Testis (tissue), 3 donors: ENCODE measurements around the gene RNU1-1. TPM values are rescaled to one million over a fixed set of nuclear protein-coding genes. Genes with fewer than 3 reads are reported as not detected.
A peak's percentile ranks its signal among the peaks of the same experiment; 100 is the strongest.
"Not testable (repeated sequence)": the region's sequence is repeated elsewhere in the genome, so short reads cannot be mapped to it uniquely, and the experiment has no call there.

Experiments used
- DNase-seq: peaks from one replicate; pipeline ENCODE4 v3.0.0-alpha.2; 2019
- H3K27ac ChIP-seq, 2 donors: fragments of 200-600 bp; sonication (generic); one replicate each; pipeline ENCODE4 v1.5.1; 2019
- H3K27me3 ChIP-seq: fragments of 200-600 bp; sonication (generic); one replicate; pipeline ENCODE4 v1.5.1; 2019
- H3K36me3 ChIP-seq: fragments of 200-600 bp; sonication (generic); one replicate; pipeline ENCODE4 v1.5.1; 2017; ENCODE audit warnings: low read depth; ENCODE audit errors: missing control alignments
- H3K4me1 ChIP-seq: fragments of 200-600 bp; sonication (generic); one replicate; pipeline ENCODE4 v1.5.1; 2019
- H3K4me3 ChIP-seq, 2 donors: fragments of 200-600 bp; sonication (generic); one replicate each; pipeline ENCODE4 v1.5.1; 2017 to 2019
- H3K9me3 ChIP-seq: fragments of 200-600 bp; sonication (generic); one replicate; pipeline ENCODE4 v1.5.1; 2017
- POLR2A ChIP-seq: fragments of 450-650 bp; IDR thresholded peaks from one replicate; pipeline ENCODE4 v1.6.1; 2017; ENCODE audit warnings: antibody characterized with exemption, mild to moderate bottlenecking, moderate library complexity
- WGBS, 2 donors: methylation state at CpG; one replicate each; pipeline ENCODE4 v1.1.5; 2018; 5-methylcytosine and 5-hydroxymethylcytosine counted together
- intact Hi-C: fragments of 100-400 bp; cut with DNase I; formaldehyde crosslinking; loops from one replicate; pipeline ENCODE4 v1.15.1; 2023; ENCODE audit warnings: low total_unique reads
- polyA plus RNA-seq: library from polyadenylated mRNA; stranded (reverse); fragments of 350-450 nt; fragmentation: Illumina TruSeq; extraction: RNeasy Lipid Tissue Mini Kit (QIAGEN cat#74804); gene quantifications from one replicate; pipeline ENCODE4 v1.2.3, GENCODE V29; 2014; ENCODE audit warnings: low read depth, low replicate concordance; ENCODE audit not compliant: insufficient read depth
- total RNA-seq, 2 donors: library from RNA; depleted of rRNA; stranded (reverse); fragments of >200 nt; gene quantifications; one replicate each; pipeline ENCODE4 v1.2.3, GENCODE V29; 2016
- TF ChIP-seq, protein P1 (sequence below), 3 experiments: fragments of 450-650 bp in 2 of 3; fragments of 200-600 bp in 1 of 3; sonication (generic) in 1 of 3; IDR thresholded peaks; one replicate each; pipeline ENCODE4 v1.5.1; 2016 to 2019; ENCODE audit warnings: antibody characterized with exemption in 3 of 3, mild to moderate bottlenecking in 2 of 3, moderate library complexity in 1 of 3

The RNU1-1 gene
- total and polyA plus RNA-seq, 3 donors from 2014 or later = under 0.01 to 18.9 (median under 0.01) TPM

DNA sequence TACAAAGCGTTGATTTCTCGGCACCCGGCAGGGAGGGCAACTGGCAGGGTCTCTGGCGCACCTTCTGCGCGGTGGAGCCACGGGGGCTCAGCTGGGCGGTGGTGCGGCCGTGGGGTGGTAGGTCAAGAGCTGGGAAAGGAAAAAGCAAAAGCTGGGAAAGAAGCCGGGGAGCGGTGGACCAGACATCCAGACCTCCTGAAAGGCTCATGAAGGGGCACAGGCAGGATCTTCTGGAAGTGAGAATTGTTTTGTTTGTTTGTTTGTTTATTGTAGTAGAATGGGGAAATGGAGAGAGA lies 7.2 kb upstream of the RNU1-1 start:
- H3K27me3 ChIP-seq = no peaks in the 10 kb centered on the region
- no peak for DNase-seq
- intact Hi-C loops = no loop called here
- peak overlapping the region; percentile 20 to 36 for H3K4me3 ChIP-seq
- no peaks in the 10 kb centered on the region for H3K4me1 ChIP-seq
- H3K9me3 ChIP-seq = no peaks in the 10 kb centered on the region
- 40 to 47% methylated on average over 12 of the region's 12 CpGs for WGBS, 2 donors
- TF ChIP-seq, protein P1, sequence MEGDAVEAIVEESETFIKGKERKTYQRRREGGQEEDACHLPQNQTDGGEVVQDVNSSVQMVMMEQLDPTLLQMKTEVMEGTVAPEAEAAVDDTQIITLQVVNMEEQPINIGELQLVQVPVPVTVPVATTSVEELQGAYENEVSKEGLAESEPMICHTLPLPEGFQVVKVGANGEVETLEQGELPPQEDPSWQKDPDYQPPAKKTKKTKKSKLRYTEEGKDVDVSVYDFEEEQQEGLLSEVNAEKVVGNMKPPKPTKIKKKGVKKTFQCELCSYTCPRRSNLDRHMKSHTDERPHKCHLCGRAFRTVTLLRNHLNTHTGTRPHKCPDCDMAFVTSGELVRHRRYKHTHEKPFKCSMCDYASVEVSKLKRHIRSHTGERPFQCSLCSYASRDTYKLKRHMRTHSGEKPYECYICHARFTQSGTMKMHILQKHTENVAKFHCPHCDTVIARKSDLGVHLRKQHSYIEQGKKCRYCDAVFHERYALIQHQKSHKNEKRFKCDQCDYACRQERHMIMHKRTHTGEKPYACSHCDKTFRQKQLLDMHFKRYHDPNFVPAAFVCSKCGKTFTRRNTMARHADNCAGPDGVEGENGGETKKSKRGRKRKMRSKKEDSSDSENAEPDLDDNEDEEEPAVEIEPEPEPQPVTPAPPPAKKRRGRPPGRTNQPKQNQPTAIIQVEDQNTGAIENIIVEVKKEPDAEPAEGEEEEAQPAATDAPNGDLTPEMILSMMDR (IDR thresholded peaks at IDR 0.05) = no peak
- no peak for TF ChIP-seq POLR2A
- peak overlapping the region in 1 of 2 donors; percentile 24 for H3K27ac ChIP-seq
- no peaks in the 10 kb centered on the region for H3K36me3 ChIP-seq

DNA sequence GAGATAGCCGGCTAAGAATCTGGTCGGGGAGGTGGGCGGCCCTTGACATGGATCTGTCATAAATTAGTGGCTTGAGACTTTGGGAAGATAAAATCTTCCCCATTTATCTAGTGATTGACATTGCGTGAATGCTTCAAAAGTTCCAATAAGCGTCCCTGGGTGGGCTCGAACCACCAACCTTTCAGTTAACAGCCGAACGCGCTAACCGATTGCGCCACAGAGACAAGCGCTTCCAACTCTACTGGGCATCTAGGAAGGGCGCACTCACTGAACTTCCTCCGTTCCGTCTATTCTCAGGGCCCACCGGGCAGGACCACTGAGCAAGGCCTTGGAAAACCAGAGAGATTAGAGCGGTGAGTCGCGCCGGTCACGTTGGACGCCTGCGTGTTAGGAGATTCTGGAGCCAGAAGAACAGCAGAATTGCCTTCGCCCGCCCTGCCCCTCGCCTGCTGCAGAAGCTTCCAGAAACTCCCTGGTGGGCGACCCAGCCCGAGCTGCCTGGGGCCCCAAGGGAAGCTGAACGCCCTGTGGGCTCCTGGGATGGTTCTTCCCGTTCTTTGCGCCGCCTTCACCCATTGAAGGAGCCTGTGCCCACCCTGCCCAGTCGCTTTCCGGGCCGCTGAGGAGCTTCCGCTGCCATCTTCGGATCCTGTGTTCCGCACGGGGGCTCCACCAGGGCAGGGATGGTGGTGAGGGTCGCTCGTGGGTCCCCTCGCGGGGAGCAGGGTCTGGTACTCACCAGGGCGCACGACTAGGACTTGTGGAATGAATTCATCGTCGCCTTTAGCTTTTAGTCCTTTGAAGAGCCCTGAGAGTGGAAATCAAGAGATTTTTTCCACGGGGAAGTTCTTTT lies 6.6 kb upstream of the RNU1-1 start:
- 27 to 55% methylated on average over 20 to 48 of the region's 48 CpGs for WGBS, 2 donors

DNA sequence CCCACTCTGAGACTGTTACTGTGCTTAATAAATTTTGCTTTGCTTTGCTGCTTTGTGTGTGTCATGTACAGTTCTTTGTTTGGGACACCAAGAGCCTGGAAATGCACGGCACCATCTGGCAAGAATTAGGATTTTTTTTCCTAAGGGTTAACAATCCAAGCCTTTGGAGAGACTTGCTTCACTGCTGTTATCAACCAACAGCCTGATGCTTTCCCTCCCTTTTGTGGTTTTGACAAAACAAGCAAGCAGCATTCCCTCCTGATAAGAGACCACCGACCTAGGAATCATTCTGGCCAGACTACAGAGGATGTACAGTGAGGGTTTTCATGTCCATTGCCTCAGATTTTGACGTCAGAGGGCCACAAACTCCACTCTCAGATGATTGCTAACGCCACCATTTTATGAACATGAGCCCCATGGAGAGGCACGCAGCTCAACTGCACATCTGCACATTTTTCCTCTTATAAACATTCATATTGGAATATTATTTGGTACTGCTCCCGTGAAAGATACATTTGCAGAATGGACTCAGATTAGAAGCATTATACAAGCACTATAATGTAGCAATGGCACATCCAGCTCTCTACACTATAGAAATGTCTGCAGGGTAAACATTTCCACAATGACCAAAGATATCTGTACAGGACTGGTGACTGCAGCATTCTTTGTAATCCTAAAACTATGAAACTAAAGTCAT lies 5.3 kb upstream of the RNU1-1 start:
- H3K4me3 ChIP-seq, H3K9me3 ChIP-seq, H3K4me1 ChIP-seq, intact Hi-C loops, DNase-seq, H3K27ac ChIP-seq, H3K27me3 ChIP-seq, H3K36me3 ChIP-seq: not testable (repeated sequence)
- 46 to 49% methylated on average over 6 of the region's 6 CpGs for WGBS, 2 donors

More for the DNA sequence above, 6.6 kb upstream of the RNU1-1 start:
- H3K9me3 ChIP-seq, H3K36me3 ChIP-seq, H3K27me3 ChIP-seq, DNase-seq, H3K4me1 ChIP-seq, intact Hi-C loops: not testable (repeated sequence)
- Histone ChIP-seq H3K27ac (peak overlapping the region in 1 of 2 donors; percentile 24), H3K4me3 (peak overlapping the region; percentile 20 to 36)

DNA sequence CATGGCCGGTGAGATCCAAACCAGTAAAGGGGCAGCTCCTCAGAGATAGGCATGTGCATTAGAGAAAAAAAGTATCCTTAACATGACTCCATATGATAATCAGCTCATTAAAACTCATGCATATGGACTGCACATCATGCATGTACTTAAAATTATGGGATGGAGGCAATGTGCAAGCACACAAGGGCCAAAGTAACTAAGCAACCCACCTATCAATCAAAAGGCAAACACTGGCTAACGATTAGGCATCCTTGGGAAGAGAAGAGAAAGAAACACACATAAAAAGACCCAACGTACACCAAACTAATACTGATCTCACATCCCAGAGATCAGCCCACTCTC lies 4.8 kb upstream of the RNU1-1 start:
- H3K9me3 ChIP-seq, intact Hi-C loops, H3K4me3 ChIP-seq, DNase-seq, H3K27me3 ChIP-seq, H3K27ac ChIP-seq, H3K4me1 ChIP-seq, H3K36me3 ChIP-seq: not testable (repeated sequence)
- WGBS, 2 donors = 40 to 52% methylated on average over 3 of the region's 3 CpGs

DNA sequence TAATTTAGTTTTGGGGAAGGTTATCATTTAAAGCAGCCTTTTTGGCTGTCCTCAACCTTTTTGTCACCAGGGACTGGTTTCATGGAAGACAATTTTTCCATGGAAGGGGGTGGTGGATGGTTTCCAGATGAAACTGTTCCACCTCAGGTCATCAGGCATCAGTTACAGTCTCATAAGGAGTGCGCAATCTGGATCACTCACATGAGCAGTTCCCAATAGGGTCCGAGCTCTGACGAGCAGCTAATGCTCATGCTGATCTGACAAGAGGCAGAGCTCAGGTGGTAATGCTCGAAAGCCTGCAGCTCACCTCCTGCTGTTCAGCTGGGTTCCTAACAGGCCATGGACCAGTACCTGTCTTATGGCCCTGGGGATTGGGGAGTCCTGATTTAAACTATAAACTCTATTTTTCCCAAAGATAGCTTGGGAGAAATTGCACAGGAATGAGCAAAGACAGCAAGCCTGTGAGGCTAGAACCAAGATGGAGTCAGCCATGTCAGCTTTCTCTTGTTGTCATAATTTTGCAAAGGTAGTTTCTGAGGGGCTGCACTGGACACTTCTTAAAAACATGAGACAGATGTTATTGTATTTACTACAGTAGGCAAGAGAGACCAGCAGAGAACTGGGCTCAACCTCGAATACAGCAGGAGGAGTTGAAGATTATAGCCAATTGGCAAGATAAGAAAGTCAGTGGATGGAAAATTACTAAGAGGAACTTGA lies 2.8 kb upstream of the RNU1-1 start:
- H3K36me3 ChIP-seq, H3K27me3 ChIP-seq, H3K27ac ChIP-seq, DNase-seq, H3K4me3 ChIP-seq, H3K9me3 ChIP-seq, H3K4me1 ChIP-seq, intact Hi-C loops: not testable (repeated sequence)
- 73 to 74% methylated on average over 5 of the region's 5 CpGs for WGBS, 2 donors

DNA sequence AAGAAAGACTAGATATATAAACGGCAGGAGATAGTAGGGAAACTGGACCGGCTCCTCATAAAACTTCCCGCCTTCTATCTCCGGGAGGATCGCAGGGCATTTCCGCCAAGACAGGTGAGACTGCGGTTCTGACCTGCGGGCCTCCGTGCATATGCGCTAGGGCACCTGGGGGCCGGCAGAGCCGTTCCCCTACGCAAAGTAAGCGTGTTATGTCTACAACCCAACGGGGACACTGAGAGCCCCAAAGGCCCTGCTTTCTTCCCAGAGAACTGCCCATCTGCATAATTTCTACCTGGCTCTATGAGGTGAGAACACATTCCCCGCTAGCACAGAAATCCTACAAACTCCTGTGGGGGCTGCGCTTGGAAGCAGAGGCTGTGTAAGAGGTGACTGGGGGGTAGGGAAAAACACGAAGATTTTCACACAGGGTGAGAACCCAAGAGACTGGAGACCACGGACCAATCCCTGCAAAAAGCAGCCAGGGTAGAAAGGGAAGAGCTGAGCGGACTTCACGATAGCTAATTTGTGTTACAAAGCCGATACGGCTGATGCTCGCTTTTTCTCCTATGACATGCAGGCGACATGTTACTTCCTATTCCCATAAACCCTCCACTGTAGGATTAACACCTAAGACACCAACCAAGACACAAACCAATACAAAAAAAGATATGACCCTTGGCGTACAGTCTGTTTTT lies 526 bp downstream of the RNU1-1 start:
- intact Hi-C loops, H3K4me3 ChIP-seq, H3K9me3 ChIP-seq, H3K4me1 ChIP-seq, H3K27me3 ChIP-seq, H3K36me3 ChIP-seq: not testable (repeated sequence)
- peak; percentile 34 for DNase-seq
- peak overlapping the region in 1 of 2 donors; percentile 50 for H3K27ac ChIP-seq
- 5 to 17% methylated on average over 4 to 26 of the region's 26 CpGs for WGBS, 2 donors

DNA sequence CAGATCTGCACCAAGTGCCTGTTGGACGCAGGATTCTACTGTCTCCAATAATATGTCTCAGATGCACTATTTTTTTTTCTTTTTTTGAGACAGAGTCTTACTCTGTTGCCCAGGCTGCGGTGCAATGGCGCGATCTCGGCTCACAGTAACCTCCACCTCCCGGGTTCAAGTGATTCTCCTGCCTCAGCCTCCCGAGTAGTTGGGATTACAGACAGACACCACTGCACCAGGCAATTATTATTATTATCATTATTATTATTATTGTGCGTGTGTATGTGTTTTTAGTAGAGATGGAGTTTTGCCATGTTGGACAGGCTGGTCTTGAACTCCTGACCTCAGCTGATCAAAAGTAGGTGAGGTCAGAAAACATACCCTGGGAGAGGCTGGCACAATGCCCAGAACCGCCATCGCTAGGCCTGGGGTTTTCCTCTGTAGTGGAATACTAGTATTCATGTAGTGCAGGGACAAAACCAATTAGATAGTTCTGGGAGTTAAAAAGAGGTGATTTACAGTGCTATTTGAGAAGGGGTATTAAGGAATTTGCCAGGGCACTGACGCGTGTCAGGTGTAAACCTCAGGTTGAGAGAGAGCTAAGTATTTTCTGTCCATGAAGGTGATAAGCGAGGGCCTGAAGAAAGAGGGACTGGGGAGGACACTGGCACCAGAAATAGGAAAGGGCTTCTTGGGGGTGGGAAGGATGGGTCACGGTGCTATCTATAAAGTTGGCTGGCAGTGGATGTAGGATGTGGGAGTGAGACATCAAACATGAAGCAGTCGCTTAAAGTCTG lies 1.3 kb downstream of the RNU1-1 start:
- intact Hi-C loops, H3K27me3 ChIP-seq, DNase-seq, H3K9me3 ChIP-seq, H3K36me3 ChIP-seq, H3K27ac ChIP-seq, H3K4me3 ChIP-seq, H3K4me1 ChIP-seq: not testable (repeated sequence)
- 45 to 68% methylated on average over 7 to 14 of the region's 15 CpGs for WGBS, 2 donors

DNA sequence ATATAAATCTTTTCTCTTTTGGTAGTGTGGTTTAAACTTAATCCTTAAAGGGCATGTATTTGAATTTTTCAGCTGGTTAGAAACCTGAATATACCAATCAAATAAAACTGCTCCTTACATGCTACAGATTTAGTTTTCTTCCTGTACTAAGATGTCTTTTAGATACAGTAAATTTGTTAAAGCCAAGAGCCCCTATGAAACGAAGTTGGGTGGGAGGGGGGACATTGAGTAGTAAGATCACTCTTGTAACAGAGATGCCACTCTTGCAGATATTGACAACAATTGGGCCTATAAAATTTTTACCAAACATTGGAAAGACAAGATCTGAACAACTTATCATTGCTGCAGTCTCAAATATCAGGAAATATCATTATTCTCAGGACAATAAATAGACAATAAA lies 2.2 kb downstream of the RNU1-1 start:
- H3K9me3 ChIP-seq, H3K27ac ChIP-seq, intact Hi-C loops, H3K27me3 ChIP-seq, DNase-seq, H3K36me3 ChIP-seq, H3K4me1 ChIP-seq, H3K4me3 ChIP-seq: not testable (repeated sequence)
- WGBS, 2 donors = 50 to 70% methylated on average over 1 of the region's 1 CpG

DNA sequence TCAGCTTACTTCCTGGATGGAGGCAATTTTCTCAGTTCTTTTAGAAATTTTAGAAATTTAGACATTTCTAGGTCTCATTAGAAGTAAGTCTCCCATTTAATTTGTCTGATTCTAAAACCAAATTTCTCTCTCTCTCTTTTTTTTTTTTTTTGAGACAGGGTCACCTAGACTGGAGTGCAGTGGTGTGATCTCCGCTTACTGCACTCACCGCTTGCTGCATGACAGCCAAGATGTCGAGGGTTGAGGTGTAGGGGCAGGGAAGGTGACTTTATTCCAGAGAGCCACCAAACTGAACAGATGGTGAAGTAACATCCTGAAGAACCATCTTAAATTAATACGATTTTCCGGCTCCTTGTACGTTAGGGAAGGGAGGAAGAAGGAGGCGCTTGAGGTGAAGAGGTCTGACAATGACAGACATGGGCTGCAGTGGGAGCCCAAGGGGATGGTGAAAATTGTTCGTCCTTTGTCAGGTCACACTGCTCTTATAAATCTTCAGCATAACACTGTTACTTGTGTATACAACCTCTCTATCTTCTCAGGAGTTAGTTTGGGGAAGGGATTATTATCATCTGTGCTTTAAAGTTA lies 5.1 kb downstream of the RNU1-1 start:
- H3K4me3 ChIP-seq, H3K36me3 ChIP-seq, intact Hi-C loops, H3K9me3 ChIP-seq, DNase-seq, H3K27ac ChIP-seq, H3K4me1 ChIP-seq, H3K27me3 ChIP-seq: not testable (repeated sequence)
- 85 to 86% methylated on average over 8 of the region's 8 CpGs for WGBS, 2 donors
